ENCODE results near the gene LRRC26. TPM values are rescaled to one million over a fixed set of nuclear protein-coding genes. Genes with fewer than 3 reads are reported as not detected.

LRRC26 gene
- total RNA-seq, 1 experiment from 2014 or later = not detected

GRCh38 chr9:137199411-137200121, 29.7 kb upstream of the LRRC26 start:
- no peak for DNase-seq (ENCODE audit: low read depth)

DNA sequence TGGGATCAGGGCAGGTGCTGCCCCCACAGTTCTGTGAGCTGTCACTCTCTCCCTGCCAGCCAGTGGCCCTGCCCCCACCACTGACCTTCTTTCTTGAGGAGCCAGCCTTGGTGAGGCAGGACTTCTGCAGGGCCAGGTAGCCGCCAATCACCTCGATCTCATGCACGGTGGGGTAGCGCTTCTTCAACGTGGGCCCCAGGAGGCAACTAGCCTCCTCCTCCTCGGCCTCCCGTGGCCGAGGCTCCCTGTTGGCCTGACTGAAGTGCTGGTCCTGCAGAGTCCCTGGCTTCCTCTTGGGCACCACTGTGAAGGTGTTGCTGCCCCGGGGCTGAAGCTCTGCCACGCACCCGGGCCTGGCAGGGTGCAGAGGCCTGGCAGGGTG, 29.0 kb upstream of the LRRC26 start:
- DNase-seq (ENCODE audit: low read depth) = no peak

- peak; percentile 63 for DNase-seq (ENCODE audit: low read depth)
These were observed 28.4 kb upstream of the LRRC26 start for GRCh38 chr9:137198051-137198901.

DNA sequence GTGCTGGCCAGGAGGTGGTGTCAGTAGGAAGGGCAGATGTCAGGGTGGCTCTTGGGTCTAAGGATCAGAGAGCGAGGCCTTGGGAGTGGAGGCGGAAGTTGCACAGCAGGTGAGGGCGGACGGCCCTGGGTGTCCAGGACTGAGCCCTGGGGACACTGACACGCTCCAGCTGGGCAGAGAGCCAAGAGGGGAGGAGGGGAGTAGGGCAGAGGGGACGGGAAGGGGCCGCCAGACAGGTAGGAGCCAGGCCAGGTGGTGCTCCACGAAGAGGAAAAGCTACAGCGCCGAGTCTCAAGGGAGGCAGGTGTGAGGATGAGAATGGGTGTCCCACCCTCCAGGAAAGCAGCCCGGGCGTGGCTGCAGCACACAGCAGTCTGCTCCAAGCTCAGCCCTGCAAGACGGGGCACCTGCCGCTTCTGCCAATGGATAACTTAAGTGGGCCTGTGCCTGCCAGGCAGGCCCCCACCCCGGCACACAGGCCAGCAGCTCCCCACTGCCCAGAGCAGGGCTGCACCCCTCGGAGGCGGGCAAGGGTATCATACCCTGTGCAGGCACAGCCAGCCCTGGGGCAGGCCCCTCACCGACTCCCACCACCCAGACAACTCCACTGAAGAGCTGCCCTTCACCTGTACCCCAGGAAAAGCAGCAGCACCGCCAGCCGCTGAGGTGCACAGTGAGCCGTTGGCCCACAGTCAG, 25.8 kb upstream of the LRRC26 start:
- DNase-seq (ENCODE audit: low read depth) = no peak

- DNase-seq (ENCODE audit: low read depth) = no peak
These were observed 25.1 kb upstream of the LRRC26 start for GRCh38 chr9:137194909-137195308.

- no peak for DNase-seq (ENCODE audit: low read depth)
These were observed 24.5 kb upstream of the LRRC26 start for GRCh38 chr9:137194388-137194787.

DNA sequence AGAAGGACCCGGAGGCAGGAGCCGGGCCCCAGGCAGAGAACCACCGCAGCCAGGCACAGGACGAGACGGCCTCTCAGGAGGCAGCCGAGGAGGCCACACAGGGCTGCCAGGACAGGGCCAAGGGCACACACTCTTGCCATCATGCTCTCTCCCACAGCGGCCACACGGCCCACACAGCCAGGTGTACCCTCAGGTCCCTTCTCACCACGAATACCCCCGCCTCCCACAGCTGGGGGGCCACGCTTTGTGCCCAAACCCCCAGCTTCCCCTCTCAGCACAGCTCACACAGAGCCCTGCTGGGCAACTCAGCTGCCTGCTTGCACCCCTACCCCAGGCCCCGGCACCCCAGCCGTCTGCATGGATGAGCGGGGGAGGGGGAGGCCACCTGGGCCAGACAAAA, 23.9 kb upstream of the LRRC26 start:
- no peak for DNase-seq (ENCODE audit: low read depth)

GRCh38 chr9:137192859-137193258, 23.0 kb upstream of the LRRC26 start:
- DNase-seq (ENCODE audit: low read depth) = no peak

DNA sequence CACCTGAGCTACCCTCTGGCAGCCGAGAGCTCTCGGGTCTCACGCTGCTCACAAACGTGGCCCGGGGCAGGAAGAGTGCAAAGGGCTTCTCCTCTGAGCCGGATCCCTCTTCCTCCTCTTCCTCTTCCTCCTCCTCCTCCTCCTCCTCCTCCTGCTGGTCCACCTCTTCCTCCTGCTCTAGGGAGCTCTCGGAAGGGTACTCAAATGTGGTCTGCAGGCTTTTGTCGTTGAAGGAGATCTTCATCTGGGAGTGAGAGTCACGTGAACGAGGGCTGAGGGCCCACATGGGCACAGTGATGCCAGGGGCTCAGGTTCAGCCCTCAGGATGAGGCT, 22.6 kb upstream of the LRRC26 start:
- no peak for DNase-seq (ENCODE audit: low read depth)

- no peak for DNase-seq (ENCODE audit: low read depth)
These were observed 22.0 kb upstream of the LRRC26 start for GRCh38 chr9:137191691-137192447.

DNA sequence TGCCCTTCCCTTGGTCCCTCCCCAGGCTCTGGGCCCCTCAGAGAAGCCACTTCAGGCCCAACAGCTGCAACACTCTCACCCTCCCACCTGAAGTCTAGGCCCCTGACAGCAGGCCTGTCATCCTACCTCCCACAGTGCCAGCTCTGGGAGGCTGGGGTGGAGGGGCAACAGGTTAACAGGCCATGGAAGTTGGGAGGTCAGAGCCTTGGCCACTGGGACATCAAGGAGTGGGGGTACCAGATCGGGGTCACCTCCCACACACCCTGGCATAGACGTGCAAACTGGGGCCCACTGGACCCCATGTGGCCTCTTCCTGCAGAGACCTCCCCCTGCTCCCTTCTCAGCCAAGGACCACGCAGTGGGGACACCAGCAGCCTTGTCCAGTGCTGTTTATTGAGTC, 21.4 kb upstream of the LRRC26 start:
- DNase-seq (ENCODE audit: low read depth) = no peak

DNA sequence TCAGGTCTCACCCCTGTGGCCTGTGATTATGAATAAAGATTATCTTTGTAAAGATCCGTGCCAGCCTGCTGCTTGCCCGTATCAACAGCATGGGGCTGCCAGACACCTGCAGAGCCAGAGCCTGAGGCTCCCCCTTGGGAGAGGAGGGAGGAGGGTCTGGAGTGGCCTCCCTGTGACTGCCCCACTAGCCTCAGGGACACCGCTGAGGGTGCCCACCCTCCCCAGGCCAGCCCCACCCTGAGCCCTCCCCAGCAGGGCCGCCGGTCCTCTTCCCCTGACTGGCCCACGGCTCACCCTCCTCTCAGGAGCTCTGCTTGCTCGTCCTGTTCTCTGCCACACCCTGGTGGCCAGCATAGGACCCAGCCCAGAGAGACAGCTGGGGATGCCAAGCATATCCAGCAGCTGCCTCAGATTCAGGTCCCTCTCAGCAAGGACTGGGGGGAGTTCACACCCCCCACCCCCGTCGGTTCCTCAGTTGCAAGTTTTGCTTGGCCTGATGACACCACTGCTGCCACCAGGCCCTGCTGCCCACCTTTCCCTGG, 20.5 kb upstream of the LRRC26 start:
- DNase-seq (ENCODE audit: low read depth) = no peak

GRCh38 chr9:137189297-137190295, 19.7 kb upstream of the LRRC26 start:
- DNase-seq (ENCODE audit: low read depth) = no peak

- peak; percentile 91 for DNase-seq (ENCODE audit: low read depth)
These were observed 18.8 kb upstream of the LRRC26 start, which contains the start of the genes ANAPC2 and SSNA1 for GRCh38 chr9:137188490-137189296. TSS of gene ANAPC2 (minus strand) at chr9:137188560. CDS start at chr9:137188532, 28 bp downstream. TSS of gene SSNA1 (plus strand) at chr9:137188676. CDS start at chr9:137188727, 51 bp downstream.

DNA sequence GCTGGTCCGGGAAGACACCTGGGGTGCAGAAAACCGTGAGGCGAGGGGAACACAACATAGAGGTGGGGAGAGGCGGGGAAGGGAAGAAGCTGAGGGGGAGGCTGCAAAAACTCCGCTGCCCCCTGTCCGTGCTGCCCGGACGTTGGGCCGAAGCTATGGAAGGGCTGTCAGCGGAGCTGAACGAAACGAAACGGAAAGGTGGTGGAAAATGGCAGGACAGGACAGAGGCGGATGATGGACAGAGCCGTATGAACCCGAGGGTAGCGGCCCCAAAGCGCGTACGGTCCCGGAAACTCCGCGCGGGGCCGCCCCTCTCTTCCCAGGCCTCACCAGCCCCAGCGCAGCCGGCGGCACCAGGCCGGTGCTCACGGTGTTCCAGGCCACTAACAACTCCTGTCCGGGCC, 18.2 kb upstream of the LRRC26 start:
- no peak for DNase-seq (ENCODE audit: low read depth)

GRCh38 chr9:137187386-137187785, 17.5 kb upstream of the LRRC26 start:
- no peak for DNase-seq (ENCODE audit: low read depth)

GRCh38 chr9:137186385-137186784, 16.5 kb upstream of the LRRC26 start:
- DNase-seq (ENCODE audit: low read depth) = no peak

- no peak for DNase-seq (ENCODE audit: low read depth)
These were observed 16.1 kb upstream of the LRRC26 start for GRCh38 chr9:137185921-137186320.

All from M059J (cell line).